ENCODE data around the gene COX8A.

DNA sequence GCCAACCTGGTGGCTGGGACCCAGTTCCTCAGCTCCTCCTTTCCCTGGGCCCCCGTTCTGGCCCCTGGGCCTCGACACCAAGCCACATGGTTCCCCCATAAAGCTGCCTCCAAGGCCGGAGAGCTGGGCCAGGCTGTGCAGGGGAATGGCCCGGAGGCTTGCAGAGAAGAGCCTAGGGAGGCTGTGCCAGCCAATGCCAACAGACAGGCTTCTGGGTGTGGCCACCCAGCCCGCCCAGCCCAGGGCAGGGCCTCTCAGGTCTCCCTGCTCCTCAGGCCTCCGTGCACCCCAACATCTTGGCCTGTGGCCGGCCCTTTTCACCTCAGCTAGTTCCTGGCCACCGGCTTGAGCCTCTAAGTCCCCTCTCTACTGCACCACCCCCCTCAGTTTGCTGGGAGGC lies 43.9 kb downstream of the COX8A start:
- TF ChIP-seq POLR2AphosphoS5 (IDR thresholded peaks at IDR 0.05; ENCODE audit: borderline replicate concordance, low read depth, low read length) (no peak), EZH2 (IDR thresholded peaks at IDR 0.05) (no peak)

All from SK-N-MC (cell line).